ENCODE data around the gene SIPA1L2. TPM values are rescaled to one million over a fixed set of nuclear protein-coding genes. Genes with fewer than 3 reads are reported as not detected.
"Not testable (repeated sequence)": the region's sequence is repeated elsewhere in the genome, so short reads cannot be mapped to it uniquely, and the experiment has no call there.

The SIPA1L2 gene
- total RNA-seq, 1 donor from 2014 or later: 48.9 TPM

DNA sequence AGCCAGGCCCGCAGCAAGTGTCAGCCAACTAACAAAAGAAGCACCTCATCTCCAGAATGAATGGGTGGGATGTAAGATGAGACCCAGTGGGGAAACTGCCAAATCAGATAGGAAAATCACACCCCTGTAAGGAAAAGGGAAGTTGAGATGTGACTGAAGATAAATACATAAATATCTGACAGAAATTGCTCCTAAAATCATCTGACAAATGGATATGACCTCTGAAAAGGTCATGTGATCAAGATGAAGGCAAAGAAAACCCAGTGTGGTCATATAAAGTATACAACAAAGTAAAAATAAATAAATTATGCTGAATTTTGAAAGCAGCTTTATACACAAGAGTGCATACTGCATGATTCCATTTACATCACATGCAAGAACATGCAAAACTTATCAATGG is 12.7 kb downstream of the SIPA1L2 start:
- intact Hi-C loops (cut with DNase I): no loop called here
- H3K36me3 ChIP-seq: no peaks in the 10 kb centered on the region
- peaks cover 33% of the 10 kb centered on the region for H3K4me1 ChIP-seq
- no peak overlapping the region for H3K27ac ChIP-seq
- DNase-seq (ENCODE audit: extremely low spot score in 2 of 2): no peak
- no peaks in the 10 kb centered on the region for H3K9me3 ChIP-seq
- H3K27me3 ChIP-seq: no peaks in the 10 kb centered on the region
- H3K4me3 ChIP-seq: no peak overlapping the region
- TF ChIP-seq POLR2A (IDR thresholded peaks at IDR 0.05) (no peak), POLR2AphosphoS5 (IDR thresholded peaks at IDR 0.05; ENCODE audit: insufficient read depth in 1 of 2, low read depth in 1 of 2) (no peak)
- TF ChIP-seq, protein P1, sequence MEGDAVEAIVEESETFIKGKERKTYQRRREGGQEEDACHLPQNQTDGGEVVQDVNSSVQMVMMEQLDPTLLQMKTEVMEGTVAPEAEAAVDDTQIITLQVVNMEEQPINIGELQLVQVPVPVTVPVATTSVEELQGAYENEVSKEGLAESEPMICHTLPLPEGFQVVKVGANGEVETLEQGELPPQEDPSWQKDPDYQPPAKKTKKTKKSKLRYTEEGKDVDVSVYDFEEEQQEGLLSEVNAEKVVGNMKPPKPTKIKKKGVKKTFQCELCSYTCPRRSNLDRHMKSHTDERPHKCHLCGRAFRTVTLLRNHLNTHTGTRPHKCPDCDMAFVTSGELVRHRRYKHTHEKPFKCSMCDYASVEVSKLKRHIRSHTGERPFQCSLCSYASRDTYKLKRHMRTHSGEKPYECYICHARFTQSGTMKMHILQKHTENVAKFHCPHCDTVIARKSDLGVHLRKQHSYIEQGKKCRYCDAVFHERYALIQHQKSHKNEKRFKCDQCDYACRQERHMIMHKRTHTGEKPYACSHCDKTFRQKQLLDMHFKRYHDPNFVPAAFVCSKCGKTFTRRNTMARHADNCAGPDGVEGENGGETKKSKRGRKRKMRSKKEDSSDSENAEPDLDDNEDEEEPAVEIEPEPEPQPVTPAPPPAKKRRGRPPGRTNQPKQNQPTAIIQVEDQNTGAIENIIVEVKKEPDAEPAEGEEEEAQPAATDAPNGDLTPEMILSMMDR (IDR thresholded peaks at IDR 0.05): no peak

- Histone ChIP-seq H3K27me3 (no peaks in the 10 kb centered on the region), H3K36me3 (no peaks in the 10 kb centered on the region), H3K4me1 (peaks cover 25% of the 10 kb centered on the region), H3K27ac (no peak overlapping the region), H3K4me3 (no peak overlapping the region), H3K9me3 (no peaks in the 10 kb centered on the region)
- DNase-seq (ENCODE audit: extremely low spot score in 2 of 2): no peak
- intact Hi-C loops (cut with DNase I): no loop called here
- TF ChIP-seq, protein P1 (IDR thresholded peaks at IDR 0.05): no peak
- TF ChIP-seq POLR2A (IDR thresholded peaks at IDR 0.05): no peak
Observed at GRCh38 chr1:232615306-232615800, 14.6 kb downstream of the SIPA1L2 start.

DNA sequence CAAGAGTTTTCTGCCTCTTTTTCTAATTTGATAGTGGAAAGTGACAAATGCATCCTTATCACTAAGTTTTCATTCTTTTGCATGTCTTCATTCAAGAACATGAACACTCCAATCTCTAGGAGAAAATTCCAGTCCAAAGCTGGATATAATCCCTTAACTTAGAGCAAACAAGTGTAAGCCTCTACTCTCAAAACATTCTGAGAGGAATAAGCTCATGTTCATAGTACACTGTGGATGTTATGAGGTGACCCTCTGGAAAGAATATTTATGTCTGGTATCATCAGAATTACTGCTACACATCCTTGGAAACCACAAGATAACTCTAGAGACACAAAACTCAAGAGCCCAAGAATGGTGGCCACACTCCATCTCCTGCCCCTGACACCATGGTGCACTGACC is 15.1 kb downstream of the SIPA1L2 start:
- no peaks in the 10 kb centered on the region for H3K36me3 ChIP-seq
- no peak for DNase-seq (ENCODE audit: extremely low spot score in 2 of 2)
- intact Hi-C loops (cut with DNase I): no loop called here
- no peak overlapping the region for H3K27ac ChIP-seq
- TF ChIP-seq POLR2AphosphoS5 (IDR thresholded peaks at IDR 0.05; ENCODE audit: insufficient read depth in 1 of 2, low read depth in 1 of 2) (no peak), POLR2A (IDR thresholded peaks at IDR 0.05) (no peak)
- TF ChIP-seq, protein P1 (IDR thresholded peaks at IDR 0.05): no peak
- H3K4me3 ChIP-seq: no peak overlapping the region
- no peaks in the 10 kb centered on the region for H3K9me3 ChIP-seq
- H3K4me1 ChIP-seq: peaks cover 20% of the 10 kb centered on the region
- H3K27me3 ChIP-seq: no peaks in the 10 kb centered on the region

GRCh38 chr1:232613752-232614381 is 16.1 kb downstream of the SIPA1L2 start:
- Histone ChIP-seq H3K27me3 (no peaks in the 10 kb centered on the region), H3K4me1 (peaks cover 15% of the 10 kb centered on the region), H3K36me3 (no peaks in the 10 kb centered on the region), H3K9me3 (no peaks in the 10 kb centered on the region), H3K27ac (no peak overlapping the region), H3K4me3 (no peak overlapping the region)
- intact Hi-C loops (cut with DNase I): no loop called here
- no peak for DNase-seq (ENCODE audit: extremely low spot score in 2 of 2)
- TF ChIP-seq, protein P1 (IDR thresholded peaks at IDR 0.05): no peak
- TF ChIP-seq POLR2AphosphoS5 (IDR thresholded peaks at IDR 0.05; ENCODE audit: insufficient read depth in 1 of 2, low read depth in 1 of 2): no peak
- no peak for TF ChIP-seq POLR2A (IDR thresholded peaks at IDR 0.05)

- H3K9me3 ChIP-seq; H3K4me3 ChIP-seq; H3K27ac ChIP-seq; DNase-seq (ENCODE audit: extremely low spot score in 2 of 2); H3K27me3 ChIP-seq; H3K36me3 ChIP-seq; intact Hi-C loops (cut with DNase I): not testable (repeated sequence)
- peaks cover 15% of the 10 kb centered on the region for H3K4me1 ChIP-seq
Observed at GRCh38 chr1:232612836-232613235, 17.1 kb downstream of the SIPA1L2 start.

Measured in vagina (tissue), 2 donors.